IMR-90 (cell line): Measurements from ENCODE around the gene MED22. TPM values are rescaled to one million over a fixed set of nuclear protein-coding genes. Genes with fewer than 3 reads are reported as not detected.

Experiments
- ATAC-seq: fragments of 200-7000 bp; cut with Tn5 transposase; 2 replicates; pipeline ENCODE4 v1.9.1; 2020; ENCODE audit warnings: low read depth, mild to moderate bottlenecking, moderate library complexity
- BruUV-seq: library from RNA; stranded (reverse); fragments of 400-500 nt; replicated peaks from 2 replicates; lab custom pipeline; 2021; lab: Mats Ljungman, UMichigan
- CTCF ChIA-PET: fragments of 300-600 bp; formaldehyde crosslinking; extraction: SDS; loops from one replicate; lab custom pipeline; 2021; ENCODE audit warnings: antibody characterized with exemption; lab: Yijun Ruan, JAX
- POLR2A ChIA-PET: fragments of 300-600 bp; sonication (Branson Sonifier 250); formaldehyde crosslinking; loops from one replicate; lab custom pipeline; 2022; ENCODE audit warnings: antibody characterized with exemption; ENCODE audit not compliant: unreplicated experiment; lab: Charles Lee
- DNase-seq: peaks from one replicate; pipeline ENCODE4 v3.0.0; 2013
- H2AFZ ChIP-seq: replicated peaks from 2 replicates; pipeline ENCODE3; 2013; ENCODE audit warnings: low read length, mild to moderate bottlenecking; ENCODE audit not compliant: poor library complexity
- H2AK5ac ChIP-seq: 2 replicates; pipeline ENCODE4 v1.6.1; 2013; ENCODE audit warnings: low read depth, low read length, inconsistent platforms
- H2AK9ac ChIP-seq: replicated peaks from 2 replicates; pipeline ENCODE3; 2013; ENCODE audit warnings: mild to moderate bottlenecking, low read depth, low read length, moderate library complexity; ENCODE audit not compliant: poor library complexity
- H2BK120ac ChIP-seq: 2 replicates; pipeline ENCODE4 v1.6.1; 2013; ENCODE audit warnings: low read depth, low read length, inconsistent platforms
- H2BK15ac ChIP-seq: 3 replicates; pipeline ENCODE4 v1.6.1; 2013; ENCODE audit warnings: low read depth, low read length, inconsistent platforms
- H2BK20ac ChIP-seq: 2 replicates; pipeline ENCODE4 v1.6.1; 2013; ENCODE audit warnings: low read depth, mild to moderate bottlenecking, inconsistent platforms, low read length, moderate library complexity
- H2BK5ac ChIP-seq: 2 replicates; pipeline ENCODE4 v1.6.1; 2013; ENCODE audit warnings: mild to moderate bottlenecking, low read depth, low read length, inconsistent platforms; ENCODE audit not compliant: poor library complexity, severe bottlenecking
- H3K14ac ChIP-seq: replicated peaks from 2 replicates; pipeline ENCODE4 v1.6.1; 2013; ENCODE audit warnings: low read depth, low read length, inconsistent platforms
- H3K18ac ChIP-seq: 2 replicates; pipeline ENCODE4 v1.6.1; 2013; ENCODE audit warnings: low read depth, low read length, control low read depth
- H3K23ac ChIP-seq: 2 replicates; pipeline ENCODE4 v1.6.1; 2013; ENCODE audit warnings: low read depth, low read length, inconsistent platforms
- H3K27ac ChIP-seq: 2 replicates; pipeline ENCODE4 v1.5.1; 2013; ENCODE audit warnings: mild to moderate bottlenecking, control low read depth, low read length; ENCODE audit not compliant: insufficient read depth
- H3K27me3 ChIP-seq: 2 replicates; pipeline ENCODE4 v1.6.1; 2013; ENCODE audit warnings: low read length; ENCODE audit not compliant: control insufficient read depth, insufficient read depth
- H3K36me3 ChIP-seq: 2 replicates; pipeline ENCODE4 v1.6.1; 2013; ENCODE audit warnings: low read length, mixed read lengths; ENCODE audit not compliant: control insufficient read depth, insufficient read depth
- H3K4ac ChIP-seq: 2 replicates; pipeline ENCODE4 v1.6.1; 2013; ENCODE audit warnings: low read depth, low read length, inconsistent platforms
- H3K4me1 ChIP-seq: 2 replicates; pipeline ENCODE4 v1.6.1; 2013; ENCODE audit warnings: low read length, mixed read lengths; ENCODE audit not compliant: control insufficient read depth, insufficient read depth
- H3K4me2 ChIP-seq: 2 replicates; pipeline ENCODE4 v1.6.1; 2013; ENCODE audit warnings: low read depth, mild to moderate bottlenecking, control low read depth, low read length, moderate library complexity
- H3K4me3 ChIP-seq: 2 replicates; pipeline ENCODE4 v1.5.1; 2013; ENCODE audit warnings: low read depth, mild to moderate bottlenecking, control low read depth, low read length, moderate library complexity; ENCODE audit not compliant: insufficient read depth
- H3K56ac ChIP-seq: 2 replicates; pipeline ENCODE4 v1.6.1; 2013; ENCODE audit warnings: low read length, inconsistent platforms; ENCODE audit not compliant: insufficient read depth; ENCODE audit errors: extremely low read depth
- H3K79me1 ChIP-seq, 2 experiments: 2 replicates each; pipeline ENCODE4 v1.6.1; 2013; ENCODE audit warnings: low read length in 2 of 2, inconsistent platforms in 1 of 2, low read depth in 1 of 2
- H3K9ac ChIP-seq: 2 replicates; pipeline ENCODE4 v1.6.1; 2013; ENCODE audit warnings: low read depth, low read length, control low read depth
- H3K9me1 ChIP-seq: 2 replicates; pipeline ENCODE4 v1.6.1; 2013; ENCODE audit warnings: low read length, inconsistent platforms; ENCODE audit not compliant: insufficient read depth
- H3K9me3 ChIP-seq: 2 replicates; pipeline ENCODE4 v1.6.1; 2013; ENCODE audit warnings: low read length; ENCODE audit not compliant: control insufficient read depth, insufficient read depth
- H4K20me1 ChIP-seq: 2 replicates; pipeline ENCODE4 v1.6.1; 2013; ENCODE audit warnings: low read length, inconsistent platforms; ENCODE audit not compliant: insufficient read depth
- H4K5ac ChIP-seq: 2 replicates; pipeline ENCODE4 v1.6.1; 2013; ENCODE audit warnings: mild to moderate bottlenecking, low read depth, low read length, control low read depth
- H4K8ac ChIP-seq, 2 experiments: 2 replicates each; pipeline ENCODE4 v1.6.1; 2013; ENCODE audit warnings: low read depth in 2 of 2, low read length in 2 of 2, control low read depth in 1 of 2, inconsistent platforms in 1 of 2
- H4K91ac ChIP-seq: 2 replicates; pipeline ENCODE4 v1.6.1; 2013; ENCODE audit warnings: low read depth, low read length, inconsistent platforms; ENCODE audit not compliant: insufficient read depth
- CEBPB ChIP-seq: IDR thresholded peaks from 2 replicates; pipeline ENCODE4 v1.6.1; 2012; ENCODE audit warnings: low read depth, low read length, improper control_type of control experiment
- CHD1 ChIP-seq: IDR thresholded peaks from 2 replicates; pipeline ENCODE4 v1.6.1; 2012; ENCODE audit warnings: low read depth, low read length, improper control_type of control experiment
- MAFK ChIP-seq: IDR thresholded peaks from 2 replicates; pipeline ENCODE4 v1.6.1; 2012; ENCODE audit warnings: low read depth, low read length, improper control_type of control experiment
- MAZ ChIP-seq: IDR thresholded peaks from 2 replicates; pipeline ENCODE4 v1.6.1; 2012; ENCODE audit warnings: low read depth, mild to moderate bottlenecking, low read length, improper control_type of control experiment, moderate library complexity, borderline replicate concordance
- POLR2A ChIP-seq: IDR thresholded peaks from 2 replicates; pipeline ENCODE4 v1.6.1; 2012; ENCODE audit warnings: mild to moderate bottlenecking, low read depth, low read length
- RAD21 ChIP-seq: IDR thresholded peaks from 2 replicates; pipeline ENCODE4 v1.6.1; 2012; ENCODE audit warnings: low read length, improper control_type of control experiment
- RCOR1 ChIP-seq: IDR thresholded peaks from 2 replicates; pipeline ENCODE4 v1.6.1; 2012; ENCODE audit warnings: mild to moderate bottlenecking, low read length, improper control_type of control experiment; ENCODE audit not compliant: insufficient replicate concordance
- SMC3 ChIP-seq: fragments of 150-350 bp; IDR thresholded peaks from 2 replicates; pipeline ENCODE4 v1.6.1; 2016; ENCODE audit warnings: low read depth, mild to moderate bottlenecking, antibody characterized with exemption, low read length, moderate library complexity
- WGBS, 2 experiments: methylation state at CpG; one replicate each; pipeline versions ENCODE4 v1.1.5 to v1.1.7; 2013; ENCODE audit warnings: missing lambda C conversion rate in 2 of 2; ENCODE audit not compliant: insufficient read length in 1 of 2; ENCODE audit errors: extremely low coverage in 2 of 2; 5-methylcytosine and 5-hydroxymethylcytosine counted together
- dilution Hi-C: fragments of 300-500 bp; cut with HindIII; formaldehyde crosslinking; loops from one replicate; pipeline ENCODE4 v1.14.3; 2018; ENCODE audit warnings: low sequenced_read_pairs; ENCODE audit not compliant: unreplicated experiment
- in situ Hi-C: fragments of 300-500 bp; cut with MboI; formaldehyde crosslinking; loops from 3 replicates; pipeline ENCODE4 v1.14.3; 2019; ENCODE audit warnings: low sequenced_read_pairs, inconsistent platforms, mixed read lengths
- intact Hi-C: fragments of 100-400 bp; cut with micrococcal nuclease; formaldehyde crosslinking; loops from 2 replicates; pipeline ENCODE4 v1.10.0; 2022
- polyA plus RNA-seq, 3 experiments: library from polyadenylated mRNA; depleted of rRNA; stranded (reverse); fragments of >200 nt; gene quantifications; 2 replicates each; pipeline ENCODE4 v1.2.3, GENCODE V29; 2012; ENCODE audit warnings: low replicate concordance in 1 of 3
- total RNA-seq: library from RNA; depleted of rRNA; stranded (reverse); fragments of >200 nt; gene quantifications from 2 replicates; pipeline ENCODE4 v1.2.3, GENCODE V29; 2012
- TF ChIP-seq, protein P1 (sequence below): fragments of 150-350 bp; IDR thresholded peaks from 2 replicates; pipeline ENCODE4 v1.6.1; 2016; ENCODE audit warnings: low read depth, mild to moderate bottlenecking, low read length, moderate library complexity, borderline replicate concordance
- TF ChIP-seq, protein P2 (sequence below): conservative IDR thresholded peaks from 2 replicates; pipeline ENCODE4 v1.5.1; 2012; ENCODE audit warnings: mild to moderate bottlenecking, low read depth, low read length, improper control_type of control experiment
- TF ChIP-seq, protein P3 (sequence below): fragments of 150-350 bp; IDR thresholded peaks from 2 replicates; pipeline ENCODE4 v1.6.1; 2017; ENCODE audit warnings: mild to moderate bottlenecking, antibody characterized with exemption, low read length, low read depth

The MED22 gene
- total and polyA plus RNA-seq, 2 of the 4 experiments (the other 2 are of a cell fraction), result 7.9 to 28.3 TPM

DNA sequence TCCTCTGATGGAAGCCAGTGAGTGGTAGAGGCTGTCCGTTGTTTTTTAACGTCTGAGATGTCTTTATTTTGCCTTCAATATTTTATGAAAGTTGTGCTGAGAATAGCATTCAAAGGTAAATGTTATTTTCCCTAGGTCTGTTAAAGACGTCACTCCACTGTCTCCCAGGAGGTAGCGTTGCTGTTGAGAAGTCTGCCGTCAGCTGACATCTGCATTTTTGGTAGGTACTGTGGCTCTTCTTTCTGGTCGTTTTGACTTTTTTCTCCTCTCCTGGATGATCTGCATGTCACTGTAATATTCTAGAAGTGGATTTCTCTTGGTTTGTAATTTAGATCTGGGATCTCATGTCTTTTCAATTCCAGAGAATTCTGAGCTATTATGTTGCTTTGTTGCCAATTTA lies 38.3 kb downstream of the MED22 start:
- H2AK9ac ChIP-seq, result no peak overlapping the region
- no peaks in the 10 kb centered on the region for H4K20me1 ChIP-seq
- H4K8ac ChIP-seq, result no peak overlapping the region
- intact Hi-C loops, result no loop called here
- no peak overlapping the region for H3K27ac ChIP-seq
- H2BK20ac ChIP-seq, result no peak overlapping the region
- no CpG with 5 or more reads among the region's 6 CpGs for WGBS, 2 experiments
- H3K9me1 ChIP-seq, result no peaks in the 10 kb centered on the region
- H3K9ac ChIP-seq, result no peak overlapping the region
- H3K18ac ChIP-seq, result no peak overlapping the region
- H2AFZ ChIP-seq, result no peak overlapping the region
- no peak overlapping the region for H3K23ac ChIP-seq
- H3K9me3 ChIP-seq, result 0 out of 2 replicates have a peak, but pooled peaks cover 1% of the 10 kb centered on the region
- no peak overlapping the region for H4K5ac ChIP-seq
- no TSS peak for BruUV-seq
- no peak for TF ChIP-seq MAFK
- TF ChIP-seq, protein P1, sequence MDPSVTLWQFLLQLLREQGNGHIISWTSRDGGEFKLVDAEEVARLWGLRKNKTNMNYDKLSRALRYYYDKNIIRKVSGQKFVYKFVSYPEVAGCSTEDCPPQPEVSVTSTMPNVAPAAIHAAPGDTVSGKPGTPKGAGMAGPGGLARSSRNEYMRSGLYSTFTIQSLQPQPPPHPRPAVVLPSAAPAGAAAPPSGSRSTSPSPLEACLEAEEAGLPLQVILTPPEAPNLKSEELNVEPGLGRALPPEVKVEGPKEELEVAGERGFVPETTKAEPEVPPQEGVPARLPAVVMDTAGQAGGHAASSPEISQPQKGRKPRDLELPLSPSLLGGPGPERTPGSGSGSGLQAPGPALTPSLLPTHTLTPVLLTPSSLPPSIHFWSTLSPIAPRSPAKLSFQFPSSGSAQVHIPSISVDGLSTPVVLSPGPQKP, result no peak
- TF ChIP-seq, protein P2, sequence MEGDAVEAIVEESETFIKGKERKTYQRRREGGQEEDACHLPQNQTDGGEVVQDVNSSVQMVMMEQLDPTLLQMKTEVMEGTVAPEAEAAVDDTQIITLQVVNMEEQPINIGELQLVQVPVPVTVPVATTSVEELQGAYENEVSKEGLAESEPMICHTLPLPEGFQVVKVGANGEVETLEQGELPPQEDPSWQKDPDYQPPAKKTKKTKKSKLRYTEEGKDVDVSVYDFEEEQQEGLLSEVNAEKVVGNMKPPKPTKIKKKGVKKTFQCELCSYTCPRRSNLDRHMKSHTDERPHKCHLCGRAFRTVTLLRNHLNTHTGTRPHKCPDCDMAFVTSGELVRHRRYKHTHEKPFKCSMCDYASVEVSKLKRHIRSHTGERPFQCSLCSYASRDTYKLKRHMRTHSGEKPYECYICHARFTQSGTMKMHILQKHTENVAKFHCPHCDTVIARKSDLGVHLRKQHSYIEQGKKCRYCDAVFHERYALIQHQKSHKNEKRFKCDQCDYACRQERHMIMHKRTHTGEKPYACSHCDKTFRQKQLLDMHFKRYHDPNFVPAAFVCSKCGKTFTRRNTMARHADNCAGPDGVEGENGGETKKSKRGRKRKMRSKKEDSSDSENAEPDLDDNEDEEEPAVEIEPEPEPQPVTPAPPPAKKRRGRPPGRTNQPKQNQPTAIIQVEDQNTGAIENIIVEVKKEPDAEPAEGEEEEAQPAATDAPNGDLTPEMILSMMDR, result no peak
- TF ChIP-seq SMC3, result no peak
- TF ChIP-seq RAD21, result no peak
- TF ChIP-seq MAZ, result no peak
- no peak for TF ChIP-seq POLR2A
- no peak for TF ChIP-seq CHD1
- TF ChIP-seq CEBPB, result no peak
- TF ChIP-seq RCOR1, result no peak
- TF ChIP-seq, protein P3, sequence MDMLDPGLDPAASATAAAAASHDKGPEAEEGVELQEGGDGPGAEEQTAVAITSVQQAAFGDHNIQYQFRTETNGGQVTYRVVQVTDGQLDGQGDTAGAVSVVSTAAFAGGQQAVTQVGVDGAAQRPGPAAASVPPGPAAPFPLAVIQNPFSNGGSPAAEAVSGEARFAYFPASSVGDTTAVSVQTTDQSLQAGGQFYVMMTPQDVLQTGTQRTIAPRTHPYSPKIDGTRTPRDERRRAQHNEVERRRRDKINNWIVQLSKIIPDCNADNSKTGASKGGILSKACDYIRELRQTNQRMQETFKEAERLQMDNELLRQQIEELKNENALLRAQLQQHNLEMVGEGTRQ, result no peak
- no peaks in the 10 kb centered on the region for H3K36me3 ChIP-seq
- H3K27me3 ChIP-seq, result peaks cover 2% of the 10 kb centered on the region; the same call in 1 of the 2 replicates
- H3K4me3 ChIP-seq, result no peak overlapping the region
- no peak overlapping the region for H2BK5ac ChIP-seq
- ChIA-PET POLR2A (no interaction called here), CTCF (no interaction called here)
- ATAC-seq (no peak), DNase-seq (no peak)
- H3K14ac ChIP-seq, result no peak overlapping the region
- no peaks in the 10 kb centered on the region for H3K4me1 ChIP-seq
- H3K4ac ChIP-seq, result no peak overlapping the region
- in situ Hi-C loops, result no loop called here
- no peak overlapping the region for H2BK120ac ChIP-seq
- H2BK15ac ChIP-seq, result no peak overlapping the region
- no peak overlapping the region for H2AK5ac ChIP-seq
- no peak overlapping the region for H3K56ac ChIP-seq
- H3K4me2 ChIP-seq, result no peak overlapping the region
- H4K91ac ChIP-seq, result no peak overlapping the region
- no peaks in the 10 kb centered on the region for H3K79me1 ChIP-seq
- dilution Hi-C loops, result no loop called here
